Cardiac fibroblast (primary cell): ENCODE measurements around the gene NALCN.

Experiments
- DNase-seq, 2 donors: peaks; one replicate each; pipeline versions ENCODE4 v3.0.0 to v3.0.0-alpha.2; 2010; ENCODE audit warnings: low read depth in 2 of 2
- H3K4me3 ChIP-seq, 2 donors: replicated peaks in 1 of 2; 1 replicate in 1 of 2; 2 replicates in 1 of 2; pipeline ENCODE4 v1.5.1; 2011; ENCODE audit warnings: low read depth in 2 of 2, low read length in 2 of 2, mild to moderate bottlenecking in 2 of 2, moderate library complexity in 1 of 2
- TF ChIP-seq, protein P1 (sequence below): IDR thresholded peaks from one replicate; pipeline ENCODE4 v1.5.1; 2011; ENCODE audit warnings: low read depth, mild to moderate bottlenecking, low read length, inconsistent platforms

NALCN gene

DNA sequence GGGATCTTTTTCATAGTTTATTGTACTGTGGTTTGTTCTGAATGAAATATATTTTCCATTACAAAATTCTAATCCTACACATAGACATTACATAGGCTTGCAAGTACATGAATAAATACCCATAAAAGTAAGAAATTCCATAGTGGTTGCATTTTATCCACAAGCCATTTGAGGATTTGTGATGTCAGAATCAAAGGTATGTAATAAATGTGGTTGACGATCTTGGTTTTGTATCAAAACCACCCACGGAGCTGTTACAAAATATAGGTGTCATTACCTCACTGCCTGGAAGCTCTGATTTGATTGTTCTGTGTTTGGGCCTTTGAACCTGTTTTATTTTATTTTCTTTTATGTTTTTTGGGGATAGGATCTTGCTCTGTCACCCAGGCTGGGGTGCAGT lies 125.1 kb downstream of the NALCN start:
- TF ChIP-seq, protein P1, sequence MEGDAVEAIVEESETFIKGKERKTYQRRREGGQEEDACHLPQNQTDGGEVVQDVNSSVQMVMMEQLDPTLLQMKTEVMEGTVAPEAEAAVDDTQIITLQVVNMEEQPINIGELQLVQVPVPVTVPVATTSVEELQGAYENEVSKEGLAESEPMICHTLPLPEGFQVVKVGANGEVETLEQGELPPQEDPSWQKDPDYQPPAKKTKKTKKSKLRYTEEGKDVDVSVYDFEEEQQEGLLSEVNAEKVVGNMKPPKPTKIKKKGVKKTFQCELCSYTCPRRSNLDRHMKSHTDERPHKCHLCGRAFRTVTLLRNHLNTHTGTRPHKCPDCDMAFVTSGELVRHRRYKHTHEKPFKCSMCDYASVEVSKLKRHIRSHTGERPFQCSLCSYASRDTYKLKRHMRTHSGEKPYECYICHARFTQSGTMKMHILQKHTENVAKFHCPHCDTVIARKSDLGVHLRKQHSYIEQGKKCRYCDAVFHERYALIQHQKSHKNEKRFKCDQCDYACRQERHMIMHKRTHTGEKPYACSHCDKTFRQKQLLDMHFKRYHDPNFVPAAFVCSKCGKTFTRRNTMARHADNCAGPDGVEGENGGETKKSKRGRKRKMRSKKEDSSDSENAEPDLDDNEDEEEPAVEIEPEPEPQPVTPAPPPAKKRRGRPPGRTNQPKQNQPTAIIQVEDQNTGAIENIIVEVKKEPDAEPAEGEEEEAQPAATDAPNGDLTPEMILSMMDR, result no peak
- no peak overlapping the region for H3K4me3 ChIP-seq
- DNase-seq, result peak in 1 of 2 donors; percentile 21

DNA sequence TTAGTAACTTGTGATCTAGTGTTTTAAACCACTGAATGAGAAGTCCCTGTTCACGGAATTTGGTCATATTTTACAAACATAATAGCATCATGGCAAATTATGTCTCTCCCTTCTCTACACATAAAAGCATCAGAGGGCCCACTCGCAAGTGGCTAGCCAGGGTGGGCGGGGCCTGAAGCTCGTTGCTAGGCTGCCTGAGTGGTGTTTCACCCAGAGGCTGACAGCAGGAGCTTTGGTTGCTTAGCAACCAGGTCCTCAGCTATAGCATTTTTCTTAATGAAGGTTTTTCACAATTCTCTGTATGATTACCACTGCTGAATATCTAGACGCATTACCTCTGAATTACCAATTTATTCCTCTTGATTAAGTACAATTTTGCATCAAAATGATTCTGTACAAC lies 126.5 kb downstream of the NALCN start:
- H3K4me3 ChIP-seq, result no peak overlapping the region
- TF ChIP-seq, protein P1, result no peak
- DNase-seq, result peak; percentile 23 to 64

DNA sequence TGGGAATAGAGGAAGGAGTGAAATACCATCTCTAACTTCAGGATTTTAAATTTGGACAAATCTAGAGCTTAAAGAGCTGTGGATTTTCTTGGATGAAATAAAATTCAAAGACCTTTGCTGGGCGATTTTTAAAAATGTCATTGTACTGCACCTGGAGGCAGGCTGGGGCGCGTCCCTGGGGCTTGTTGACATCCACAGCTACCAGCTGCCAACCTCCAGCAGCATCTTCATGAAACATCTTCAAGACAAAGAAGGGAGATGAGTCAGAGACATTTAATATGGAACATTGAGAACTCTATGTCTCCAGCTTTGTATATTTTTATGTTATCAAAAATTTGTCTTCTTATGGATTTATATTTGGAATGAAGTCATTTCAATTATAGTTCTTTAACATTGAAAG lies 132.5 kb downstream of the NALCN start:
- peak in 1 of 2 donors; percentile 19 for DNase-seq
- TF ChIP-seq, protein P1, result no peak
- H3K4me3 ChIP-seq, result no peak overlapping the region

DNA sequence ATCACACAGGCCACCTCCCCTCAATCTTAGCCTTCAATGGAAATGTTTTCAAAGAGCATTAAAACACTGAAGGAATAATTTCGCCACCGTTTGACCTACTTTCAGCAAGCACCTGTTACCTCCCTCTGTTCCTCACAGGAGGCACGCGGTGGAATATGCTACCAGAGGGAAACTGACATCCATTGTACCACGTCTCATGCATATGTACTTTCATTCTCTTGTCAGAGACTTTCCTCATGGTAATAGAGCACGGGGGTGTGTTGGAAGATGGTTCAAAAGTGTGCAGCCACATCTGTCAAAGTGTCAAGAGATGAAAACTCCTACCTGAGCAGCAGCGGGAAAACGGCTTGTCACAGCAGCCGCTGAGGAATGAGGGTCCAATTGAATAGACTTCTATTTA lies 143.4 kb downstream of the NALCN start:
- no peak overlapping the region for H3K4me3 ChIP-seq
- DNase-seq, result no peak
- TF ChIP-seq, protein P1, result no peak

DNA sequence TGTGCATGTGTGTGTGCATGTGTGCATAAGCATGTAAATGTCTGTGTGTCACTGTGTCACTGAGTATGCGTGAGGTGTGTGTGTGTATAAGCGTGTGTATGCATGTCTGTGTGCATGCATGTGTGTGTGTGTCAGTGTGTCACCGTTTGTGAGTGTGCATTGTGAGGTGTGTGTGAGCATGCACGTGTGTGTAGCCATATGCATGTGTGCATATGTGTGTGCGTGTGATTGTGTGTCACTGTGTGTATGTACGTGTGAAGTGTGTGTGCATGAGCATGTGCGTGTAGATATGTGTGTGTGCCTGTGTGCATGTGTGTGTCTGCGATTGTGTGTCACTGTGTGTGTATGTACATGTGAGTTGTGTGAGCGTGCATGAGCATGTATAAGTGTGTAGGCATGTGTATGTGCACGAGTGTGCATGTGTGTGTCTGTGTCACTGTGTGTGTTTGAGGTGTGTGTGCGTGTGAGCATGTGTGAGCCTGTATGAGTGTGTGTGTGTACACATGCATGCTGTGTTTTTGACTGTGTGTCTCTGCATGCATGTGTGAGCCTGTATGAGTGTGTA lies 144.5 kb downstream of the NALCN start:
- TF ChIP-seq, protein P1, result no peak
- DNase-seq, result no peak
- H3K4me3 ChIP-seq, result no peak overlapping the region

DNA sequence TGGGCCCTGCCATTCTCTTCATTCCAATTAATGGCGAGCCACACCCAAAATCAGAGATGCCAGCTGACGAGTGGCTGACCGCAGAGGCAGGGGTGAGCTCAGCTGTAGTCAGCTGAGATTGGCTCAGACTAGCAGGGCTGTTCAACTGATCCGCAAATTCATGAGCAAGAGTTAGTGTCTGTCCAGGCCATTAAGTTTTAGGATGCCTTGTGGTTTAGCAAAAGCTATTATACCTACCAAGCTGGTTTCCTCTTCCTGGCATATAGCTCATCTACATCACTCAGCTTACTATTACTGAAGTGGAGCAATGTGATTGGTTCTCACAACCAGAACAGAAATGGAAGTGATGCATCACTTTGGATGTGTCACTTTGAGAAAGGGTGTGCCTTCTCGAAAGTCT lies 148.7 kb downstream of the NALCN start:
- H3K4me3 ChIP-seq, result no peak overlapping the region
- TF ChIP-seq, protein P1, result no peak
- DNase-seq, result peak in 1 of 2 donors; percentile 42

DNA sequence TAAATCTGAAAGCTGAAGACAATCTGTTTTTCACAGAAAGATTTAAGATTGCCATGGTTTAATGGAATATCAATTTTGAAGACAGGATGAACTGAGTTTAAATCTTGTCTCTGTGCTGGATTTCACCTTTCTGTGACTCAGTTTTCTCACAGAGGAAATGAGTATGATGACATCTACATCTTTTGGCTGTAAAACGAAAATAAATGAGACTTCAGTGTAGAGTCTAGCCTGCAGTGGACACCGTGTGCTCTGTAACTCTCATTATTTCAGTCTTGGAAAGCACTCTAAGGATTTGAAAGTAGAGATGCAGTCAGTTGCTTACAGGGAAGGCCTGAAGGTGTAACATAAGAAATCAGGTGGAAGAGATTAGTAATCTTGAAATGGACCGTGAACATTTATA lies 150.4 kb downstream of the NALCN start:
- DNase-seq, result peak in 1 of 2 donors; percentile 62
- no peak overlapping the region for H3K4me3 ChIP-seq
- TF ChIP-seq, protein P1, result no peak
